Adrenal gland (tissue), 5 donors: ENCODE results near the gene ATP8B3.

Experiments used
- CTCF ChIP-seq, 6 experiments: fragments of 450-650 bp in 4 of 6; fragments of 200-600 bp in 2 of 6; sonication (generic) in 1 of 6; IDR thresholded peaks; 1 replicate in 5 of 6; 2 replicates in 1 of 6; pipeline versions ENCODE4 v1.5.1 to v1.8.0; 2016 to 2021; ENCODE audit warnings: antibody characterized with exemption in 6 of 6, mild to moderate bottlenecking in 2 of 6, moderate library complexity in 1 of 6
- POLR2A ChIP-seq, 2 donors: fragments of 450-650 bp; IDR thresholded peaks; one replicate each; pipeline ENCODE4 v1.6.1; 2017; ENCODE audit warnings: antibody characterized with exemption in 2 of 2, mild to moderate bottlenecking in 2 of 2, moderate library complexity in 1 of 2
- donor health status: DM: no; HTN: no; CAD: no.

- no peak for TF ChIP-seq CTCF (IDR thresholded peaks at IDR 0.05)
- TF ChIP-seq POLR2A (IDR thresholded peaks at IDR 0.05) = no peak
Observed at GRCh38 chr19:1796395-1797142, 15.5 kb downstream of the ATP8B3 start.
